Uterus (tissue), 4 donors: ENCODE measurements around the gene UGT1A6. TPM values are rescaled to one million over a fixed set of nuclear protein-coding genes. Genes with fewer than 3 reads are reported as not detected.

Source experiments
- DNase-seq, 2 donors: peaks; one replicate each; pipeline ENCODE4 v3.0.0-alpha.2; 2019 to 2020
- H3K27ac ChIP-seq, 2 donors: fragments of 200-600 bp; sonication (generic); 1 replicate in 1 of 2; 2 replicates in 1 of 2; pipeline ENCODE4 v1.5.1; 2016 to 2018
- H3K27me3 ChIP-seq, 2 donors: fragments of 200-600 bp; sonication (generic); one replicate each; pipeline ENCODE4 v1.5.1; 2018 to 2019; ENCODE audit warnings: control low read depth in 1 of 2
- H3K36me3 ChIP-seq, 2 donors: fragments of 200-600 bp; sonication (generic); one replicate each; pipeline ENCODE4 v1.5.1; 2019; ENCODE audit warnings: control low read depth in 1 of 2
- H3K4me1 ChIP-seq, 2 donors: fragments of 200-600 bp; sonication (generic); one replicate each; pipeline ENCODE4 v1.5.1; 2018 to 2019; ENCODE audit warnings: control low read depth in 1 of 2
- H3K4me3 ChIP-seq, 2 donors: fragments of 200-600 bp; sonication (generic); 1 replicate in 1 of 2; 2 replicates in 1 of 2; pipeline ENCODE4 v1.5.1; 2018 to 2019; ENCODE audit warnings: mild to moderate bottlenecking in 1 of 2
- H3K9me3 ChIP-seq, 2 donors: fragments of 200-600 bp; sonication (generic); one replicate each; pipeline ENCODE4 v1.5.1; 2019; ENCODE audit warnings: control low read depth in 1 of 2
- POLR2A ChIP-seq, 2 donors: fragments of 450-650 bp; IDR thresholded peaks; one replicate each; pipeline ENCODE4 v1.6.1; 2016; ENCODE audit warnings: antibody characterized with exemption in 2 of 2, mild to moderate bottlenecking in 1 of 2, moderate library complexity in 1 of 2
- intact Hi-C: fragments of 100-400 bp; cut with DNase I; formaldehyde crosslinking; loops from one replicate; pipeline ENCODE4 v1.15.1; 2023; ENCODE audit warnings: low total_unique reads
- total RNA-seq, 4 donors: library from RNA; depleted of rRNA in 3 of 4; stranded (reverse); fragments of >200 nt in 3 of 4; gene quantifications; one replicate each; pipeline versions ENCODE4 v1.1.0 to v1.2.4, GENCODE V29; 2014 to 2023
- TF ChIP-seq, protein P1 (sequence below), 4 experiments: fragments of 200-600 bp in 2 of 4; fragments of 450-650 bp in 2 of 4; sonication (generic) in 2 of 4; IDR thresholded peaks; one replicate each; pipeline ENCODE4 v1.5.1; 2016 to 2019; ENCODE audit warnings: antibody characterized with exemption in 4 of 4, mild to moderate bottlenecking in 2 of 4, moderate library complexity in 1 of 4
- donor health status: DM: yes; HTN: yes; CAD: no.

UGT1A6 gene
- total RNA-seq, 4 donors from 2014 or later, result not detected

DNA sequence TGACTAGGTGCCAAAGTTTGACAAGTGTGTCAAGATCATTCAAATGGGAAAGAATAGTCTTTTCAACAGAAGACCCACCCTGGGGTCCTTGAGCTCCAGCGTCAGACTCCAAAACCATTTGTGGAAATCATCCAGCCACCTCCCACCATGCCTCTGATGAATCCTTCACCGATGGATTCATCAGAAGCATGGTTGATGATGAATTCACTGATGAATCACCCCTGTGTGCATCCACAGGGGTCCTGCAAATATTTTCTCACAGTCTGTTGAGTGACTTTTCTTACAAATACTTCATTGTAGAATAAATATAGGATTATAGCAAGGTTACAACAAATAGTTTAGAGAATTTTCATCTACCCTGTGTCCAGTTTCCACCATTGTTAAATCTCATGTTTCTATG, 16.6 kb upstream of the UGT1A6 start:
- Histone ChIP-seq H3K4me1 (no peaks in the 10 kb centered on the region), H3K27ac (no peak overlapping the region), H3K27me3 (no peaks in the 10 kb centered on the region), H3K36me3 (no peaks in the 10 kb centered on the region), H3K9me3 (no peaks in the 10 kb centered on the region), H3K4me3 (no peak overlapping the region)
- no peak for DNase-seq
- no peak for TF ChIP-seq POLR2A (IDR thresholded peaks at IDR 0.05)
- TF ChIP-seq, protein P1, sequence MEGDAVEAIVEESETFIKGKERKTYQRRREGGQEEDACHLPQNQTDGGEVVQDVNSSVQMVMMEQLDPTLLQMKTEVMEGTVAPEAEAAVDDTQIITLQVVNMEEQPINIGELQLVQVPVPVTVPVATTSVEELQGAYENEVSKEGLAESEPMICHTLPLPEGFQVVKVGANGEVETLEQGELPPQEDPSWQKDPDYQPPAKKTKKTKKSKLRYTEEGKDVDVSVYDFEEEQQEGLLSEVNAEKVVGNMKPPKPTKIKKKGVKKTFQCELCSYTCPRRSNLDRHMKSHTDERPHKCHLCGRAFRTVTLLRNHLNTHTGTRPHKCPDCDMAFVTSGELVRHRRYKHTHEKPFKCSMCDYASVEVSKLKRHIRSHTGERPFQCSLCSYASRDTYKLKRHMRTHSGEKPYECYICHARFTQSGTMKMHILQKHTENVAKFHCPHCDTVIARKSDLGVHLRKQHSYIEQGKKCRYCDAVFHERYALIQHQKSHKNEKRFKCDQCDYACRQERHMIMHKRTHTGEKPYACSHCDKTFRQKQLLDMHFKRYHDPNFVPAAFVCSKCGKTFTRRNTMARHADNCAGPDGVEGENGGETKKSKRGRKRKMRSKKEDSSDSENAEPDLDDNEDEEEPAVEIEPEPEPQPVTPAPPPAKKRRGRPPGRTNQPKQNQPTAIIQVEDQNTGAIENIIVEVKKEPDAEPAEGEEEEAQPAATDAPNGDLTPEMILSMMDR (IDR thresholded peaks at IDR 0.05), result no peak
- intact Hi-C loops, result no loop called here

DNA sequence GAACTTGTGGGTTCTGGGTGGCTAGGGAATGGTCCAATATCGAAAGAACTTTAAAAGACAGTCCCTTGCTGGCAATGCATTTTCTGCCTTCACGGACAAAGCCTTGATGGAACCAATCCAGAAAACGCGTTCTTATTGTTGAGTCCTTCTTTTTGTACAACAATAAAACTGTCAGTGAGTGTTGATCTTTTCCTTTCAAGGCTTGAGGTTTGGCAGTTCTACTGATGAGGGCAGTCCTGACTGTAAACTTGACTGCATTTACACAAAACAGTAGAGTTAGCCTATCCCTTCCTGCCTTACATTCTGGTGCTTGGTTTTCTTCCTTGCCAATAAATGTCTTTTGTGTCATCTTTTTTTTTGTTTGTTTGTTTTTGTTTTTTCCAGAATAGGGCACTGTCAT, 13.5 kb upstream of the UGT1A6 start:
- DNase-seq, result no peak
- Histone ChIP-seq H3K27ac (no peak overlapping the region), H3K36me3 (no peaks in the 10 kb centered on the region), H3K27me3 (no peaks in the 10 kb centered on the region), H3K4me1 (no peaks in the 10 kb centered on the region), H3K9me3 (no peaks in the 10 kb centered on the region), H3K4me3 (no peak overlapping the region)
- intact Hi-C loops, result no loop called here
- TF ChIP-seq, protein P1 (IDR thresholded peaks at IDR 0.05), result no peak
- no peak for TF ChIP-seq POLR2A (IDR thresholded peaks at IDR 0.05)

DNA sequence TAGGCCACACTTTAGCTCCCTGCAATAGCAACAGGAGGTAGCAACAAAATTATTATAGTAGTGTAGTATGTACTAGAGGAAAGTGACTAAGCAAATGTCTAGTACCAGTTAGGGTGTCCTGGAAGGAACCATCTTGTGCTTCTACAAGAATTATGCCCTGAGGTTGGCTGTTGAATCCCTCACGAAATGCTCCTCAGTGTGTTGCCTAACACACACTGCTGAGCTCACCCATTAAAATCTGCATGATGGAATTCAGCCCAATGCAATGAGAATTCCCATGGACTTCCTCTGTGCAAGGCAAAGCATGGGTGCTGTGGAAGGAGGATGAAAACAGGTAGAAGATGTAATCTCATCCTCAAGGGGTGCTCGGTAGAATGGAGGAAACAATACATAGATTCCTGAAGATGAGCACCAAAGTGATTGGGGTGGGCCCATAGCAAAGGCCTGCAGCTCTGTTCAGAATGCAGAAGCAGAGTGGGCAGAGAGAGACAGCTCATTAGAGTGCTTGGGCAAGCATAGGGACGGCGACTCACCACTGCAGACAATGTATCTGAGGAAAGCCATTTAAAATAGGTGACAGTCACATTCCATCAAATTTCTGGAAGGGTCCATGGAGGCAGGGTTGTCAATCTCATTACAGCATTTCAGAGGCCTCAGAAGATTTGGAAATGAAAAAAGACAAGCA, 12.2 kb upstream of the UGT1A6 start:
- H3K4me3 ChIP-seq, result no peak overlapping the region
- DNase-seq, result no peak
- no peaks in the 10 kb centered on the region for H3K27me3 ChIP-seq
- intact Hi-C loops, result no loop called here
- H3K27ac ChIP-seq, result no peak overlapping the region
- H3K36me3 ChIP-seq, result no peaks in the 10 kb centered on the region
- H3K4me1 ChIP-seq, result no peaks in the 10 kb centered on the region
- H3K9me3 ChIP-seq, result no peaks in the 10 kb centered on the region
- no peak for TF ChIP-seq POLR2A (IDR thresholded peaks at IDR 0.05)
- TF ChIP-seq, protein P1 (IDR thresholded peaks at IDR 0.05), result no peak

DNA sequence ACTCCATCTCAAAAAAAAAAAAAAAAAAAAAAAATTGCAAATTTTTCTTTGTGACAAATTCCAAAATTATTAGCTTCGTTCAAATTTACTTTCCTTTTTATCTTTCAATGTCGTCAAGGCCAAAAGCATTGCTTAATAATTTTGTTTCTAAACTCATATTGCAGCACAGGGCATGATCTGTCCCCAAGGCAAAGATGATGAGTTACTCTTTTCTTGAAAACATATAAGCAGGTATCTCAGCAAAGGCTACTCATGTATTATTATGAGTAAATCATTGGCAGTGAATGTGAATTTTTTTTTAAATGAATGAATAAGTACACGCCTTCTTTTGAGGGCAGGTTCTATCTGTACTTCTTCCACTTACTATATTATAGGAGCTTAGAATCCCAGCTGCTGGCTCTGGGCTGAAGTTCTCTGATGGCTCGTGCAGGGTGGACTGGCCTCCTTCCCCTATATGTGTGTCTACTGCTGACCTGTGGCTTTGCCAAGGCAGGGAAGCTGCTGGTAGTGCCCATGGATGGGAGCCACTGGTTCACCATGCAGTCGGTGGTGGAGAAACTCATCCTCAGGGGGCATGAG, 11.1 kb upstream of the UGT1A6 start, which contains the start of gene UGT1A7:
Gene UGT1A7 (plus strand): TSS at position 381 of the 579 bp plus-strand sequence. CDS start 37 bp downstream, at position 418.
- intact Hi-C loops, result no loop called here
- no peak for DNase-seq
- Histone ChIP-seq H3K27me3 (no peaks in the 10 kb centered on the region), H3K9me3 (no peaks in the 10 kb centered on the region), H3K36me3 (no peaks in the 10 kb centered on the region), H3K27ac (no peak within 1 kb of the TSS), H3K4me3 (no peak within 1 kb of the TSS), H3K4me1 (no peaks in the 10 kb centered on the region)
- TF ChIP-seq POLR2A (IDR thresholded peaks at IDR 0.05), result no peak
- TF ChIP-seq, protein P1 (IDR thresholded peaks at IDR 0.05), result no peak

DNA sequence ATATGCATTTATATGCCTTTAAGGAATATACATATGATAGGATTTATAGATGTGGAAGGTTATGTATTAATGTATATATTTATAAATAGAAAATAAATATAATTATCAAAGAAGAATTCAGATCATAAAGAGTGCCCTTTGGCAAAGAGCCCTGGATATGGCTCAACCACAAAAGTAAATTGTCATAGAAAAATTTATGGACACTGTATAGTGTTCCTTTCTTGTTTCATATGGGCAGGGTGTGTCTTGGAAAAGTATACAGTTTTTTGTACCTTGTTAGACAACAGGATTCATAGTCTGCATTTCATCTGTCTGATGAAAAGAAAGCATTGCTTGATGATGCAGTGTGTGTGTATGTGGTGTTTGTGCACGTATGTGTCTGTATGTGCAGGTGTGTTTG, 8.1 kb upstream of the UGT1A6 start:
- H3K4me1 ChIP-seq, result no peaks in the 10 kb centered on the region
- TF ChIP-seq POLR2A (IDR thresholded peaks at IDR 0.05), result no peak
- TF ChIP-seq, protein P1 (IDR thresholded peaks at IDR 0.05), result no peak
- H3K27me3 ChIP-seq, result no peaks in the 10 kb centered on the region
- no peak overlapping the region for H3K4me3 ChIP-seq
- no peak for DNase-seq
- intact Hi-C loops, result no loop called here
- H3K27ac ChIP-seq, result no peak overlapping the region
- no peaks in the 10 kb centered on the region for H3K9me3 ChIP-seq
- H3K36me3 ChIP-seq, result no peaks in the 10 kb centered on the region
